ENCODE results near the gene GZMB. TPM values are rescaled to one million over a fixed set of nuclear protein-coding genes. Genes with fewer than 3 reads are reported as not detected.

The GZMB gene
- total RNA-seq, 2 donors from 2014 or later: not detected

- Histone ChIP-seq H3K4me3 (no peak overlapping the region), H3K27me3 (no peaks in the 10 kb centered on the region), H3K27ac (peak overlapping the region; percentile 25 to 74 (median 60)), H3K9me3 (no peaks in the 10 kb centered on the region), H3K4me1 (peaks cover 16% of the 10 kb centered on the region), H3K36me3 (replicated peaks in 1 of 2; ENCODE audit: insufficient read depth in 1 of 2, low read depth in 2 of 2) (no peaks in the 10 kb centered on the region)
- no peak for DNase-seq
- 92 to 97% methylated on average over 2 to 3 of the region's 3 CpGs for WGBS, 2 donors
- peak; percentile 4 for ATAC-seq
- intact Hi-C loops (cut with DNase I): no loop called here
- no peak for TF ChIP-seq POLR2A (IDR thresholded peaks at IDR 0.05)
Observed at GRCh38 chr14:24630087-24630871, 3.7 kb downstream of the GZMB start.

- H3K27ac ChIP-seq: no peak overlapping the region
- WGBS, 2 donors: 83 to 93% methylated on average over 6 of the region's 6 CpGs
- H3K4me1 ChIP-seq: peaks cover 16% of the 10 kb centered on the region
- intact Hi-C loops (cut with DNase I): no loop called here
- no peaks in the 10 kb centered on the region for H3K36me3 ChIP-seq (replicated peaks in 1 of 2; ENCODE audit: insufficient read depth in 1 of 2, low read depth in 2 of 2)
- no peak for TF ChIP-seq POLR2A (IDR thresholded peaks at IDR 0.05)
- TF ChIP-seq, protein P1, sequence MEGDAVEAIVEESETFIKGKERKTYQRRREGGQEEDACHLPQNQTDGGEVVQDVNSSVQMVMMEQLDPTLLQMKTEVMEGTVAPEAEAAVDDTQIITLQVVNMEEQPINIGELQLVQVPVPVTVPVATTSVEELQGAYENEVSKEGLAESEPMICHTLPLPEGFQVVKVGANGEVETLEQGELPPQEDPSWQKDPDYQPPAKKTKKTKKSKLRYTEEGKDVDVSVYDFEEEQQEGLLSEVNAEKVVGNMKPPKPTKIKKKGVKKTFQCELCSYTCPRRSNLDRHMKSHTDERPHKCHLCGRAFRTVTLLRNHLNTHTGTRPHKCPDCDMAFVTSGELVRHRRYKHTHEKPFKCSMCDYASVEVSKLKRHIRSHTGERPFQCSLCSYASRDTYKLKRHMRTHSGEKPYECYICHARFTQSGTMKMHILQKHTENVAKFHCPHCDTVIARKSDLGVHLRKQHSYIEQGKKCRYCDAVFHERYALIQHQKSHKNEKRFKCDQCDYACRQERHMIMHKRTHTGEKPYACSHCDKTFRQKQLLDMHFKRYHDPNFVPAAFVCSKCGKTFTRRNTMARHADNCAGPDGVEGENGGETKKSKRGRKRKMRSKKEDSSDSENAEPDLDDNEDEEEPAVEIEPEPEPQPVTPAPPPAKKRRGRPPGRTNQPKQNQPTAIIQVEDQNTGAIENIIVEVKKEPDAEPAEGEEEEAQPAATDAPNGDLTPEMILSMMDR (IDR thresholded peaks at IDR 0.05): no peak
- ATAC-seq (no peak), DNase-seq (no peak)
- no peak overlapping the region for H3K4me3 ChIP-seq
- H3K9me3 ChIP-seq: no peaks in the 10 kb centered on the region
- no peaks in the 10 kb centered on the region for H3K27me3 ChIP-seq
Observed at GRCh38 chr14:24629521-24629920, 4.5 kb downstream of the GZMB start.

DNA sequence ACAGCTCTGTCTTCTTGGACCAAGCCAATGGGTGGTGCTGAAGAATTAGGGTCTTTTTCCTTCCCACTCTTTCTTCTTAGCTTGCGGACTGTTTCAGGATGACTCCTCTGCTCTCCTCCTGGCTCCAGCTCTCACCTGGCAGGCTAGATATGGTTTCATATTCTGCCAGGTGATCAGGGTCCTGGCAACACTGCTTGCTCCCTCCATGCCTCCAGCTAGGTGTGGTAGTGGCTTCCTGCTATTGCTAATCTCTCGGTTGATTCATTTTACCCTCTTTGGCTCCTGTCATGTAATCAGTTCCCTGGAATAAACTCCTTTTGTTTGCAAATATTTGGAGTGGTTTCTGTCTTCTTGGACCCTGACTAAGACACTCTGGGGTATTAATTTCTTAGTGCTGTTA is 20.2 kb downstream of the GZMB start:
- Histone ChIP-seq H3K27me3 (no peaks in the 10 kb centered on the region), H3K27ac (no peak overlapping the region), H3K9me3 (no peaks in the 10 kb centered on the region), H3K4me1 (no peaks in the 10 kb centered on the region), H3K36me3 (replicated peaks in 1 of 2; ENCODE audit: insufficient read depth in 1 of 2, low read depth in 2 of 2) (no peaks in the 10 kb centered on the region), H3K4me3 (no peak overlapping the region)
- TF ChIP-seq, protein P1 (IDR thresholded peaks at IDR 0.05): no peak
- no peak for TF ChIP-seq POLR2A (IDR thresholded peaks at IDR 0.05)
- DNase-seq: no peak
- ATAC-seq: no peak
- intact Hi-C loops (cut with DNase I): no loop called here
- WGBS, 2 donors: 79 to 80% methylated on average over 2 of the region's 2 CpGs

DNA sequence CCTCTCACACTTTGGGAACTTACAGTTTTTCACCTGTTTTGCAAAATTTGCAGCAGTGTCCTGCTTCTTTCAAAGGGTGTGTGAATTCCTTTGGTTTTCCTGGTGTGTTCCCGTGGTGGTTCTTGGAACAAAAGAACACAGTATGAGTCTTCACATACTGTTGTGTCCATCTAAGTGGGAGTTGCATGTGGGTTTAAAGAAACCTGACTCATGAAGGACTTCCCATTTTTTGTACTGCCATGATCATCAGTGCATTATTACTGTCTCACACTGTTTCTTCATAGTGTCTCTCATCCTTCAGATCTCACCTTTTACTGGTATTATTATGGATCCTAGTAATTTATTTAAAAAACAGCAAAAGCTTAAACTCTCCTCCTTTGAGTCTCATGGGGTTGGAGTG is 20.7 kb downstream of the GZMB start:
- Histone ChIP-seq H3K27ac (no peak overlapping the region), H3K4me1 (no peaks in the 10 kb centered on the region), H3K9me3 (no peaks in the 10 kb centered on the region), H3K27me3 (no peaks in the 10 kb centered on the region), H3K36me3 (replicated peaks in 1 of 2; ENCODE audit: insufficient read depth in 1 of 2, low read depth in 2 of 2) (no peaks in the 10 kb centered on the region), H3K4me3 (no peak overlapping the region)
- no peak for DNase-seq
- 50 to 60% methylated on average over 1 of the region's 1 CpG for WGBS, 2 donors
- intact Hi-C loops (cut with DNase I): no loop called here
- no peak for ATAC-seq
- no peak for TF ChIP-seq POLR2A (IDR thresholded peaks at IDR 0.05)
- TF ChIP-seq, protein P1 (IDR thresholded peaks at IDR 0.05): no peak

DNA sequence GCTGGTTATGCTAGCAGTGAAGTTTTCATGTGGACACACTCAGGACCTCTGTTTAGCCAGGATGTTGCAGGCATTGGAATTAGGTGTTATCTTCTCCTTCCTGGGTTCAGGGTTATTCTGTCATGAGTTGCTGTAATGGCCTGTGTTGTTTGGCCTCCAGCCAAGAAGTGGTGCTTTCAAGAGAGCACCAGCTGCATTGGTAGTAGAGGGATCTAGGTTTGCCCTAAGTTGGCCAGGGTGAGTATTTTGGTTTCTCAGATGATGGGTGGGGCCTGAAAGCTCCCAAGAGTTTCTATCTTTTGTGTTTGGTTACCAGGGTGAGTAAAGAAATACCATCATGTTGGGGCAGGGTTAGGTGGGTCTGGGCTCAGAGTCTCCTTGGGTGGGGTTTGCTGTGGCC is 21.8 kb downstream of the GZMB start:
- Histone ChIP-seq H3K4me1 (no peaks in the 10 kb centered on the region), H3K27me3 (no peaks in the 10 kb centered on the region), H3K36me3 (replicated peaks in 1 of 2; ENCODE audit: insufficient read depth in 1 of 2, low read depth in 2 of 2) (no peaks in the 10 kb centered on the region), H3K4me3 (no peak overlapping the region), H3K27ac (no peak overlapping the region), H3K9me3 (no peaks in the 10 kb centered on the region)
- peak in 1 of 4 donors; percentile 42 for DNase-seq
- no peak for ATAC-seq
- TF ChIP-seq POLR2A (IDR thresholded peaks at IDR 0.05): no peak
- TF ChIP-seq, protein P1 (IDR thresholded peaks at IDR 0.05): no peak
- intact Hi-C loops (cut with DNase I): no loop called here
